Liver (tissue), 9 donors: ENCODE data around the gene JPH4. TPM values are rescaled to one million over a fixed set of nuclear protein-coding genes. Genes with fewer than 3 reads are reported as not detected.

Experiments
- DNase-seq: peaks from one replicate; pipeline ENCODE4 v3.0.0-alpha.2; 2017; ENCODE audit warnings: low spot score
- H3K27ac ChIP-seq, 2 donors: one replicate each; pipeline ENCODE4 v1.7.0; 2013; ENCODE audit warnings: inconsistent platforms in 2 of 2, low read length in 2 of 2, control low read depth in 1 of 2, low read depth in 1 of 2, mild to moderate bottlenecking in 1 of 2
- H3K27me3 ChIP-seq, 4 donors: one replicate each; pipeline versions ENCODE4 v1.6.1 to v1.7.0; 2013; ENCODE audit warnings: low read length in 3 of 4, inconsistent platforms in 1 of 4, mild to moderate bottlenecking in 1 of 4, moderate library complexity in 1 of 4; ENCODE audit not compliant: control insufficient read depth in 4 of 4, insufficient read depth in 4 of 4
- H3K36me3 ChIP-seq, 4 donors: one replicate each; pipeline versions ENCODE4 v1.6.1 to v1.7.0; 2013; ENCODE audit warnings: low read length in 3 of 4, mild to moderate bottlenecking in 3 of 4, low read depth in 1 of 4, moderate library complexity in 1 of 4; ENCODE audit not compliant: control insufficient read depth in 4 of 4, insufficient read depth in 3 of 4
- H3K4me1 ChIP-seq, 4 donors: one replicate each; pipeline versions ENCODE4 v1.6.1 to v1.7.0; 2013; ENCODE audit warnings: low read length in 3 of 4, mild to moderate bottlenecking in 3 of 4, moderate library complexity in 1 of 4; ENCODE audit not compliant: control insufficient read depth in 4 of 4, insufficient read depth in 4 of 4
- H3K4me3 ChIP-seq, 3 donors: one replicate each; pipeline versions ENCODE4 v1.6.1 to v1.7.0; 2013; ENCODE audit warnings: low read length in 3 of 3, control low read depth in 1 of 3, low read depth in 1 of 3, mild to moderate bottlenecking in 1 of 3
- H3K9ac ChIP-seq, 2 donors: one replicate each; pipeline ENCODE4 v1.7.0; 2013; ENCODE audit warnings: low read length in 2 of 2, mild to moderate bottlenecking in 2 of 2, moderate library complexity in 2 of 2, control low read depth in 1 of 2, low read depth in 1 of 2
- H3K9me3 ChIP-seq, 4 donors: one replicate each; pipeline versions ENCODE4 v1.6.1 to v1.7.0; 2013; ENCODE audit warnings: low read length in 3 of 4; ENCODE audit not compliant: control insufficient read depth in 4 of 4
- ATF3 ChIP-seq: IDR thresholded peaks from 2 replicates; pipeline ENCODE4 v1.6.1; 2016; ENCODE audit warnings: antibody characterized with exemption
- CTCF ChIP-seq: fragments of 150-350 bp; IDR thresholded peaks from 2 replicates; pipeline ENCODE4 v1.5.1; 2017; ENCODE audit warnings: improper control_type of control experiment, low read depth, low read length; ENCODE audit not compliant: missing input control
- EGR1 ChIP-seq, 2 donors: IDR thresholded peaks; 2 replicates each; pipeline ENCODE4 v1.6.1; 2016 to 2018; ENCODE audit warnings: antibody characterized with exemption in 2 of 2, low read depth in 2 of 2
- FOXA1 ChIP-seq: IDR thresholded peaks from 2 replicates; pipeline ENCODE4 v1.6.1; 2016; ENCODE audit warnings: antibody characterized with exemption
- FOXA2 ChIP-seq: IDR thresholded peaks from 2 replicates; pipeline ENCODE4 v1.6.1; 2016; ENCODE audit warnings: antibody characterized with exemption
- GABPA ChIP-seq, 2 donors: IDR thresholded peaks in 1 of 2; conservative IDR thresholded peaks in 1 of 2; 2 replicates each; pipeline ENCODE4 v1.6.1; 2016; ENCODE audit warnings: antibody characterized with exemption in 2 of 2, mild to moderate bottlenecking in 1 of 2, moderate library complexity in 1 of 2
- HNF4A ChIP-seq, 2 donors: conservative IDR thresholded peaks; 2 replicates each; pipeline ENCODE4 v1.6.1; 2016; ENCODE audit warnings: antibody characterized with exemption in 2 of 2, mild to moderate bottlenecking in 2 of 2
- HNF4G ChIP-seq: IDR thresholded peaks from 2 replicates; pipeline ENCODE4 v1.6.1; 2016; ENCODE audit warnings: antibody characterized with exemption
- JUND ChIP-seq, 2 donors: IDR thresholded peaks; 2 replicates each; pipeline ENCODE4 v1.6.1; 2016; ENCODE audit warnings: antibody characterized with exemption in 2 of 2
- MAX ChIP-seq: IDR thresholded peaks from 2 replicates; pipeline ENCODE4 v1.6.1; 2016; ENCODE audit warnings: antibody characterized with exemption
- NR2F2 ChIP-seq: IDR thresholded peaks from 2 replicates; pipeline ENCODE4 v1.6.1; 2016; ENCODE audit warnings: antibody characterized with exemption
- RAD21 ChIP-seq, 2 donors: IDR thresholded peaks; 2 replicates each; pipeline ENCODE4 v1.6.1; 2016; ENCODE audit warnings: antibody characterized with exemption in 2 of 2, mild to moderate bottlenecking in 2 of 2
- REST ChIP-seq: IDR thresholded peaks from 2 replicates; pipeline ENCODE4 v1.6.1; 2016; ENCODE audit warnings: antibody characterized with exemption, mild to moderate bottlenecking
- RXRA ChIP-seq, 2 donors: IDR thresholded peaks; 2 replicates each; pipeline ENCODE4 v1.6.1; 2017 to 2018; ENCODE audit warnings: antibody characterized with exemption in 2 of 2, mild to moderate bottlenecking in 1 of 2
- SP1 ChIP-seq: IDR thresholded peaks from 2 replicates; pipeline ENCODE4 v1.6.1; 2018; ENCODE audit warnings: antibody characterized with exemption, mild to moderate bottlenecking
- TAF1 ChIP-seq: conservative IDR thresholded peaks from 2 replicates; pipeline ENCODE4 v1.6.1; 2016; ENCODE audit warnings: antibody characterized with exemption, mild to moderate bottlenecking
- YY1 ChIP-seq: IDR thresholded peaks from 2 replicates; pipeline ENCODE4 v1.6.1; 2016; ENCODE audit warnings: antibody characterized with exemption, mild to moderate bottlenecking
- ZBTB33 ChIP-seq: IDR thresholded peaks from 2 replicates; pipeline ENCODE4 v1.6.1; 2016; ENCODE audit warnings: antibody characterized with exemption
- WGBS: extraction: QIAGEN DNeasy Blood & Tissue Kit; methylation state at CpG from one replicate; pipeline ENCODE4 v1.1.7; 2013; 5-methylcytosine and 5-hydroxymethylcytosine counted together
- polyA plus RNA-seq, 2 donors: library from polyadenylated mRNA; stranded (reverse) in 1 of 2; unstranded in 1 of 2; fragments of 200-250 nt in 1 of 2; fragments of >200 nt in 1 of 2; fragmentation: Nextera tagmentation in 1 of 2; extraction: Ambion mirVana in 1 of 2; gene quantifications; one replicate each; pipeline versions ENCODE4 v1.2.1 to v1.2.3, GENCODE V29; 2013 to 2015
- total RNA-seq, 2 donors: library from RNA; depleted of rRNA; stranded (reverse); fragments of >200 nt; gene quantifications; one replicate each; pipeline ENCODE4 v1.2.3, GENCODE V29; 2014
- donor health status: healthy.
- donor health status: healthy.
- donor health status: healthy.
- donor health status: healthy.
- donor health status: healthy.

The JPH4 gene
- total and polyA plus RNA-seq, 4 donors, result 0.07 to 0.24 (median 0.16) TPM

GRCh38 chr14:23525611-23526010 is 53.0 kb downstream of the JPH4 start:
- no peaks in the 10 kb centered on the region for H3K4me1 ChIP-seq
- H3K27me3 ChIP-seq, result no peaks in the 10 kb centered on the region
- no peak for TF ChIP-seq HNF4A (conservative IDR thresholded peaks at IDR 0.05)
- no peak for TF ChIP-seq JUND (IDR thresholded peaks at IDR 0.05)
- no peak for TF ChIP-seq HNF4G
- no peak for TF ChIP-seq YY1
- no peak for TF ChIP-seq EGR1 (IDR thresholded peaks at IDR 0.05; ENCODE audit: low read depth in 2 of 2)
- no peak for TF ChIP-seq ZBTB33
- no peak for TF ChIP-seq TAF1
- TF ChIP-seq REST, result no peak
- TF ChIP-seq ATF3, result no peak
- no peak for TF ChIP-seq MAX
- no peak for TF ChIP-seq NR2F2
- no peak for TF ChIP-seq RAD21 (IDR thresholded peaks at IDR 0.05)
- TF ChIP-seq RXRA (IDR thresholded peaks at IDR 0.05), result no peak
- no peak for TF ChIP-seq FOXA1
- no peak for TF ChIP-seq GABPA (IDR thresholded peaks at IDR 0.05 in 1 of 2, conservative IDR thresholded peaks at IDR 0.05 in 1 of 2)
- no peak for TF ChIP-seq FOXA2
- TF ChIP-seq CTCF, result no peak
- TF ChIP-seq SP1, result no peak
- H3K9me3 ChIP-seq, result no peaks in the 10 kb centered on the region
- H3K27ac ChIP-seq, result no peak overlapping the region
- H3K36me3 ChIP-seq, result no peaks in the 10 kb centered on the region
- no peak overlapping the region for H3K9ac ChIP-seq
- DNase-seq, result no peak
- WGBS, result 90% methylated on average over 8 of the region's 8 CpGs
- no peak overlapping the region for H3K4me3 ChIP-seq
